Medulla oblongata (tissue), 1 donor: ENCODE measurements around the gene WHRN.
A peak's percentile ranks its signal among the peaks of the same experiment; 100 is the strongest.

ENCODE experiments used
- DNase-seq: peaks from one replicate; pipeline ENCODE4 v3.0.0-alpha.2; 2015; ENCODE audit errors: extremely low spot score

WHRN gene

DNA sequence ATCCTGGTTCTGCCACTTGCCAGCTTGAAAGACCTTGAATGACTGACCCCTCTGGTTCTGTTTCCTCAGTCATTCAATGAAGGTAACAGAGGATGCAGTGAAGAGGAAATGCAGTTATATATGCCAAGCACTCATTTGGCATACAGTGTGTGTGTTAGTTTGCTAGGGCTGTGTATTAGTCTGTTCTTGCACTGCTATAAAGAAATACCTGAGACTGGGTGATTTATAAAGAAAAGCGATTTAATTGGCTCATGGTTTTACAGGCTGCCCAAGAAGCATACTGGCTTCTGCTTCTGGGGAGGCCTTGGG, 8.6 kb upstream of the WHRN start:
- DNase-seq, result no peak

DNA sequence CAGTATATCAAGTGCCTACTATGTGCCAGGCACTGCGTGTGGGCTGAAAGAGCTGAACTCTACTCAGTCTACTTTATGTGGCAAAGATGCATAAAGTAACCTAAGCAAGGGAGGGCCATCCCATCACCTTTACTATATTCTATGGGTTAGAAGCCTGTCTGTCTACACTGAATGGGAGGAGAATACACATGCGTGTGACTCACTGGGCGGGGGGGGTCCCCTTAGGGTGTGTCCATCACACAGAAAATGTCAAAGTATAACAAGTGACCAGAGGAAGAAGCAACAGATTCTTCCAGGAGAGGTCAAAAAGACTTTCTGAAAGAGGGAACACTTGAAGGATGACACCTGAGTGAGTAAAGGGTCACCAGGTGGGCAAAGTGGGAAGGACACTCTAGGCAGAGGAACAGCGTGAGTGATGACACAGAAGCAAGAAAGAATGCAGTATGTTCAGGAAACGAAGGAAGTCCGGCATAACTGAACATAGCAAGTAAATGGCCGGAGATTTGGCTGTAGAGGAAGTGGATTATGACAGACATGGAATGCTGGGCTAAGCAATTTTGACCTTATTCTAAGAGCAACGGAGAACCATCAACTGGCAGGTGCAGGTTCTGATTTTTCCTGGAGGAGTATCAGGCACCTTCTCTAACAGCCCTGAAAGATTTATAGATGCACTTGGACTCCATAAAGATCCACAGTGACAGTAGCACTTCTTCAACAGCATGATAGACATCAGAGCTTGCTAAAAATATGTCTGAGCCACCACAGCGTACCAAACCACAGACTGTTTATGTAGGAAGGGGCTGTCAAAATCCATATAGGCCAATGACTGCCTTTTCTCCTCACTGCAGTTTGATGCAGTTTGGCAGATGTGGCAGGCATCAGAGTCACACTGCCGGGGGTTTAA, 8.0 kb upstream of the WHRN start:
- DNase-seq, result no peak

DNA sequence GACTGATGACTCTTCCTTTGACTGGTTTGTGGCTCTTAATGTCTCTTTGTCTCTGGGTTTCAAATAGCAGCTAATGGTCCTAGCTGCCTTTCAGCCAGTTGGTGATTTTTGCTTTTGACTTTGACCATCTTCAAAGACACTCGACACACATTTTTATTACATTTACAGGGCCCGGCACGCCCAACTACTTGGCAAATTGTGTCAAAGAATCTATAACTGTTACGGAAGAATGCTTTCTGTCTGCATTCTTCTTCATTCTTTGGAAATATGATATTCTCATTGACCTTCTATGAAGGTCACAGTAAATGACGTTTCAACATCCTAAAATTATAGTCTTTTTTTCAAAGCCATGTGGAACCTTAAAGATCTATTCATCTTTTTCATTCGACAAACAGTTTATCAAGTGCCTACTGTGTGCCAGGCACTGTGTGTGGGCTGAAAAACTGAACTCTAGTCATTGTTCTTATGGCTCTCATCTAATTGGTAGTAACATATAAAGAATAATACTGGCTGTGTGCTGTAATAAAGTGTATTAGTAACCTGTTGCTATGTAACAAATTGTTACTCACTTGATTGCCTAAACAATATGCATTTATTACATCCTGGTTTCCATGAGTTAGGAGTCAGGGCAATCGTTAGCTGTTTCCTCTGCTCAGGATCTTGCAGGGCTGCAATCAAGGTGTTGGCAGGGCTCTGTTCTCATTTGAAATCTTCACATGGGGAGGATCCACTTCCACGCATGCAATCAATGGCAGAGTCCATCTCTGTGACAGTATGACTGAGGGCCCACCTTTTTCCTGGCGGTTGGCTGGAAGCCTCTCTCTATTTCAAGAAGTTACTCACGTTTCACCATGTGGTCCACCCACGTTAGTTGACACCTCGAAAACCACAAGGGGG, 7.0 kb upstream of the WHRN start:
- DNase-seq, result no peak

DNA sequence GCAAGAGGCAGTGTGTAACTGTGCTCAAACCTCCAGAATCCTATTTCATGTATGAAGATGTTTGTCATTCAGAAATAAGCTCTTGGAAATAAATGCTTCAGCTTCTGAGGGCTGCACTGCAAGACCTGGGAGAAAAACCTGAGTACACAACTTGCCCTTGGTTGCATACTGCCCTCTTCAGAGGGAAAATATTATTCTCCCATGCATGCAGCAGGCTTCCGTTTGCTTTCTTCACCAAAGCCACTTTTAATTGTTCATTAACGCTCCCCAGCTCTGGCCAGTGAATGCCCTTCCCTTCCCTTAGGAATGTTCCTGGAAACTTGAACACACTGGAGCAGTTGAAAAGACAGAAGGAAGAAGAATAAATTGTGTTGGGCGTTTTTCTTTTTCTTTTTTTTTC, 2.5 kb upstream of the WHRN start:
- peak; percentile 74 for DNase-seq

DNA sequence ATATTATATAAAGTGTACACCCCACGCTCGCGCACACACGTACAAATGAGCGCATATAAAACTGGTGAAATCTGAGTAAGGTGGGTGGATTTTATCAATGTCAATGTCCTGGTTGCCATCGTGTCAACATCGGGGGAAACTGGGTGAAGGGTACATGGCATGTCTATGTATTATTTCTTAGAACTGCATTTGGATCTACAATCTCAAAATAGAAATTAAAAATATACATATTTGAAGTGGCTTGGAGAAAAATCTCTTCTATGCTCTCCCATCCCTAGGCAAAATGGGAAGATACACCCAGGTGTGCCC, 763 bp upstream of the WHRN start:
- no peak for DNase-seq

DNA sequence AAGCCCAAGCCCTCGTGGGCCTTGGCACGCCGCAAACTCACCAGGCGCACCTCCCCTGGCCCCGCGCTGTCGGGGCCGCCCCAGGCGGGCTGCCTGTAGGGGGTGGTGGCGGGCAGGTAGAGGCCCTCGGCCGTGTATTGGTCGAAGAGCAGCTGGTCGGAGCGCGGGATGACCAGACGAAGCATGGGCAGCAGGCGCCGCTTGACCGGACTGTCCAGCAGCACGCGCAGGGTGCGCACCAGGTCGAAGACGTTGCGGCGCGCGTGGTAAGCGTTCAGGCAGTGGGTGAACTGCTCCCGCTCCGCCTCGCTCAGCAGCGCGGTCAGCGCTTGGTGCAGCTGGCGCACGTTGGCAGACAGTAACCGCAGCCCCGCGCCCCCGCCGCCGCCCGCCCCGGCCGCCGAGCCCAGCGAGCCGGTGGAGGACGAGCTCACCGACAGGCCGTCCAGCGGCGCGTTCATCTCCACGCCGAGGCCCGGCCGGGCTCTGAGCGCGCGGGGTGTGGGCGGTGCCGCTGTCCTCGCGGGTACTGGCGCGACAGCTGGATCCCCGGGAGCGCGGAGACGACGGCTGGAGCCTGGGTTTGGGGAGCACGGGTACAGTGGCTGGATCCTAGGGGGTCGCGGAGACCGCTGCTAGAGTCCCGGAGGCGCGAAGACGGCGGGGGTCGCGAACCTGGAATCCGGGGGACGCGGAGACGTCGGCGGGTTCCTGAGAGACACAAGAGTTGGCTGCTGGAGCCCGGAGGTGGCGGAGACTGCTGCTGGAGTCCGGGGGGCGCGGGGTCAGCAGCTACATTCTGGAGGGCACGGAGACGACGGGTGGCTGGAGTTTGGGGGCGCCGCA, 709 bp downstream of the WHRN start:
- peak; percentile 43 for DNase-seq

DNA sequence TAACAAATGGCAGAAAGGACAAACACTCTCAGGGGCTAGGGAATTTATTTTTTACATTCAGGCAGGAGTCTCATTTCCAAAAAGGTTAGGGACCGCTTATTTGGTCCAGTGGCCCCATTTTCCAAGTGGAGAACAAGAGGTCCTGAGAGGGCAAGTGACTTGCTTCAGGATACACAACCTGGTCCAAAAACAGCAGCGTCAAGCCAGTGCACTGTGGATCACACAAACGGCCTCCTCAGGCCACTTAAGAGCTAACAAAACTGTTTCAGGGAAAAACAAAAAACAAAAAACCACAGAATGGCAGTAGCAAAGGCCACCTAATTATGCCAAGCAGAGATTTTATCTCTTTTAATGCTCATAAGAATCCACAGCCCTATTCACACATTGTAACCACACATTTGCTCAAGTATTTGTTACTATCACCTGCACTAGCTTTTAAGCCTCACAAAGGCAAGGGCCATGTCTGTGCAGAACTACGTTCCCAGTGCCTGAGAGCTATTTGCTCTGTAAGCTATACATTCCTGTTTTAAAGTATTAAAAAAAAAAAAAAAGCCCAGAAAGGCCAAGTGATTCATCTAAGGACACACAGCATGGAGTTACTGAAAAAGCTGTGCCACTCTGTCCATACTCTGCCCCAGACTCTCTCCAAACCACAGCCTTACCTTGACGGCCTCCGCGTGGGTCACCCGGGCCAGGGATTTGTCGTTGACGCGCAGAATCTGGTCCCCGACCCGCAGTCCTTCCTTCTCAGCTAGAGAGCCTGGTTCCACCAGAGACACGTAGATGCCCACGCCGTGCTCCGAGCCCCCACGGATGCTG, 1.5 kb downstream of the WHRN start:
- peak; percentile 54 for DNase-seq

DNA sequence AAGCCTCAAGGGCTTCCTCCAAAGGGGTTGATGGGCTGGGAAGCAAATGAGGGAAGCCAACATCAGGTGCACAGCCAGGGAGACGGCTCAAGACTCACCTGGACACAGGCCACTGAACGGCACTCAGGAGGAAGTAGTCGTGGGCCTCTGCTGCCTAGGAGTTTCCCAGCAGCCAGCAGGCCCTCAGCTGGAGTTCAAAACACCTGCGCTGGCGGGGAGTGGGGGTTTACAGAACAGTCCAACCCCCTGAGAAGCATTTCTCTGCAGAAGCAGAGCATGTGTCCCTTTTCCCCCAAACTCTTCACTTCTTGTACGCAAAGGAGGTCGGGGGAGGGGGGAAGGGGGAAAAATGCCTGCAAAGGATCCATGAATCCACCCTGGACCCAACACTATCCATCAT, 2.3 kb downstream of the WHRN start:
- DNase-seq, result peak; percentile 50

DNA sequence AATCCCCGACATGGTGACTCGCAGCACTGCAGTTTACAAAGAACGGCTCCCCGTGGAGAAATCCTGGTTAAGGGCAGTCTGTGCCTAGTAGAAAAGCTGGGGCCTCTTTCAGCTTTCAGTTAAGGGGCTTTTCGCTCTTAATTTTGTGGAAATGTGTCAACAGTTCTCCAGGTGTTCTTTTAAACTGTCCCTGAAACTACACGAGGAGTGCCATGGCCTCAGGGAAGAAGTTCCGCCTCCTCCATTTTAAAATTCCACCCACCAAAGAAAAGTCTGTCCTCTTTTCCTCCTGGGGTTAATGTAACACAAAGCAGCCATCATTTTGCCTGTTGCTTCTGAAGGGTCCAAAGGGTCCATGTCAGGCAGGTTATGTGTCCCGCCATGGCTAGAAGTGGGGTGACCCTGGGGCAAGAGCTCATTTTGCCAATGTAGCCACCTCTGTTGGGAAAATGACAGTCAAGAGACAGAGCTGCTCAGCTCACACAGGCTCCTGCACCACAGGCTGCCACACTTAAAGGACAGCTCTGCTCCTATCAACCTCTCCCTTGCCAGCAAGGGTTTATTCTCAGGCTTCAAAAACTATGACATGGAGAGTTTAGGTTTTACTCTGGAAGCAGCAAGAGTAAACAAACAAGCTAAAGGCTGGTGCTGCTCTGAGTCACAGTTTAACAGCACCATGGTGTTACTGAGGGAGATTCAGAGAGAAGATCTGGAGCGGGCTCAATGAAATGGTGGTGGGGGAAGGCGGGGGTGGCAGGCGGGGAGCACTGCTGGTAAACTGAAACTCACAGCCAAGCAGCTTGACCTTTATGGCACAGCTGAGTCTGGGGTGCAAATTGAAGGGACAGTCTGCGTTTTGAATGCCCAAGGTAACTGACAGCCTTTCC, 3.2 kb downstream of the WHRN start:
- peak; percentile 72 for DNase-seq

DNA sequence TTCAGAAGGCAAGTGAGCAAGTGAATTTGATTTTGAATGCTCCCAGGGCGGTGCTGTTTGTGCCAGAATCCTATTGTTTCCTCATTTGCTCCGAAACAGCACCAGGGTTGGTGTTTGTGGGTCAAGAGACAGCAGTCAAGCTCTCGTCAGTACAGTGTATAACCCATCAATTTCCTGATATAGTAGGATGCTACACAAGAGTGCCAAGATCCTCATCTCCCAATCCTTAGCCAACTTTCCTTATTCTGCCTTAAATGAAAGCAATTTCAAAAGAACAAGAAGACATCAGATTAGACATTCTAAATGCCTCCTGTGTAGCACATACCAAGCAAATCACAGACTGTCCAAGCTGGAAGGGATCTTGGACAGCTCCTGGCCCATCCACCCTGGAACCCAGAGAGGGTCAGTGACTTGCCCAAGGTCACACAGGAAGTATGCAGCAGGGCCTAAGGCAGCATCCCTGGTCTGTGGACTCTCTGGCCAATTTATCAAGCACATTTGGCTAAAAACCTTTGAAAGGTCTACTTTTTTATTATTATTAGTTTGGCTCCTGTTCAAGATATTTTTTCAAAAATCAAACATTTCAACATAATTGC, 4.5 kb downstream of the WHRN start:
- DNase-seq, result peak; percentile 63

DNA sequence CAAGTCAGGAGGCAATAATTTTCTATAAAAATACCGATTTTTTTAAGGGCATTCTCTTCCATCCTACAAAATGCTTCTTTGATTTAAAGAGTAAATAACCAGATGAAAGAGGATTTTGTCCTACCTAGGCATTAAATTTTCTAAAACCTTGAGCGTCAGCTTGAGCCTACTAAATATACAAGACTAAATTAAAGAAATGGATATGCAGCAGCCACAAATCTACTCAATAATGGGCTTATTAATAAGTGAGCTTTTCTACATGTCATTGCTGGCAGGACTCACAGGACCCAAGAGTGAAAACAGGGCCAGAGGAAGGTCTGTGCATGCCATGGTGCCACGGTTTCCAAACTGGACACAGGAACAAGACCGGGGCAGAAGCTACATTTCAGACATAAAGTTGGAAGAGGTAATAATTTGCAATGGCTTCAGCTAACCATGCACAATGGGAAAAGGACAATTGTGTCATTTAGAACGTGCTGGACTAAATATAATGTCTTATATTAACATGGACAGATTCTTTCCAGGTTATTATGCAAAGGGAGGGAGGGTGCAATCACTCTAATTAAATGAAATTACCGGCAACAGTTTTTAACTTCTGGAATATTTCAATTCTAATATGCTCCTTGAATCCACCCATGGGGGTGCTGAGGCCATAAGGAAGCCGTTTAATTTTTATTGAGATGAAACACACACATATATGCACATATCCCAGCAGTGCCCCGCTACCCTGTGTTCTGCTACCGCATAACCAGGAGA, 5.2 kb downstream of the WHRN start:
- peak; percentile 51 for DNase-seq

DNA sequence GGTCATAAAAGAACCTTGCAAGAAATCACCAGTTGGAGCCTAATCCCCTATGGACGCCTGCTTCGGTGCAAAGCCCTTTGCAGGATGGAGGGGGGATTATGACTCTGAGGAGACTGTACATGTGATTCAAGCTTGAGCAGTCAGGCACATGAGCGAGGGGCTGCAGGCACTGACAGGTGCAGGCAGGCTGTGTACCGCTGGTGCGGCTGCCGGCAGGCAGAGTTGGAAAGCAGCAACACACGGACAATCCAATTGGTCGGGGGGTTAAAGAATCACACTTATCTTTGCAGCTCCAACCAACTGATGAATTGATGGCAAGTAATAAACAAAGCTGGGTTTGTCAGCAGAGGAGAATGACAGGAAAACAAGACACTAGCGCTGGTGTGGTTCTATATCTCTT, 5.7 kb downstream of the WHRN start:
- peak; percentile 73 for DNase-seq

DNA sequence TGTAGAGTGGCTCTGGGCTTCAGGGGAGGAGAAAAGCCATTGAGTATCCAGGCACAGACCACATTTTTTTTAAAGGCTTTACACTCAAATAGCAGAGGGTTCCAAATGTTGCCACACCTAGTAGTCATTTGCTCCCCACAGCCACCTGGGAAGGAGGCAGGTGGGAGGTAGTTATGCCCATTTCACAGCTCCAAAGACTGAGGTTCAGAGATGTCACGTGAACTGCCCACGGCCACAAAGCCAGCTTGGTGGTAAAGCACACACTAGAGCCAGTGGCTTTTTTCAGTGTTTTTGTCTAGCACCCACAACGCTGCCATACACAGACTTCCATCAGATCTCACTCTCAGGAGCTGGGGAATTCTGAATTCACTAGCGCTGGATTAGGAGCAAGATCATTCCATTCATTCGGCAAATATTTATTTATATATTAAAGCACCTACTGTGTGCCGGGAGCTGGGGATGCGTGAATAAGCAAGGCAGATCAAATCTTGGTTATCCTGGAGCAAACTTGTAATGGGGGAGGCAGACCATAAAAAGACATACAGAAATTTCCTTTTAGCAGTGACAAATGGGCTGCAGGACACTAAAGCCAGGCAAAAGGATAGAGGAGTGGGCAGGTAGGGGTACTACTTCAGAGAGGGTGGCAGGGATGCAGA, 7.4 kb downstream of the WHRN start:
- no peak for DNase-seq

DNA sequence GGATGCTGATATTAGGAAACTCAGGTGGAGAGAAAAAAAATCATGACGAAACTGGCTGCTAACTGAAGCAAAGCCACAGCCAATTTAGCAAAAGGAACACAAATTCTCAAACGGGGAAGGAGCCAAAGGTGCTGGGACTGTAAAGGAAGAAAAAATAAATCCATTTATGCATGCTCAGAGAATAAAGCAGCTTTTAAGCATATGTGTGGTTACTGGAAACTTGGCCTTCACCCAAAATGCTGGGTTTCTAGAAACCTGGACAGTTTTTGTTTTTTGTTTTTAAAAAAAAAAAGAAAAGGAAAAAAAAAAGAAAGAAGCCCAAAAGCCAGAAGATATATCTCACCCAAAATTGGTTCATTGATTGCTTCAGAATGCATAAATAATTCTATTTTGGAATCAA, 8.0 kb downstream of the WHRN start:
- peak; percentile 30 for DNase-seq

DNA sequence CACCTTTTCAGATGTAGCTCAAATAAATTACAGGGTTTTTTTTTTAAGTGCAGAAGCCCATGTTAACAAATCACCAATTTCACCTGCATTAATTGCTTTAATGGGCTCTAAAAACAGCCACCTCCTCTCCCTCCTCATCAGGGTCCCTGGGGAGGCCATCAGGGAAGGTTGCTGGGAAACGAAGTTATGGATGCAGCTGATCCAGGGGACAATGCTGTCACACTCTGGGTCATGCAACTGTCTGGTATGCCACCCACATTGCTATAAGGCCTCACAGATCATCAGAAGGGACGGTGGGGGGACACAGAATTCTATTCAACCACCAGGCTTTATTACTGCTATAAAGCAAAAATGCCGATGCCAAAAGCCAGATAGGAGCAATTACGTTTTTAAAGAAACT, 9.3 kb downstream of the WHRN start:
- DNase-seq, result no peak

DNA sequence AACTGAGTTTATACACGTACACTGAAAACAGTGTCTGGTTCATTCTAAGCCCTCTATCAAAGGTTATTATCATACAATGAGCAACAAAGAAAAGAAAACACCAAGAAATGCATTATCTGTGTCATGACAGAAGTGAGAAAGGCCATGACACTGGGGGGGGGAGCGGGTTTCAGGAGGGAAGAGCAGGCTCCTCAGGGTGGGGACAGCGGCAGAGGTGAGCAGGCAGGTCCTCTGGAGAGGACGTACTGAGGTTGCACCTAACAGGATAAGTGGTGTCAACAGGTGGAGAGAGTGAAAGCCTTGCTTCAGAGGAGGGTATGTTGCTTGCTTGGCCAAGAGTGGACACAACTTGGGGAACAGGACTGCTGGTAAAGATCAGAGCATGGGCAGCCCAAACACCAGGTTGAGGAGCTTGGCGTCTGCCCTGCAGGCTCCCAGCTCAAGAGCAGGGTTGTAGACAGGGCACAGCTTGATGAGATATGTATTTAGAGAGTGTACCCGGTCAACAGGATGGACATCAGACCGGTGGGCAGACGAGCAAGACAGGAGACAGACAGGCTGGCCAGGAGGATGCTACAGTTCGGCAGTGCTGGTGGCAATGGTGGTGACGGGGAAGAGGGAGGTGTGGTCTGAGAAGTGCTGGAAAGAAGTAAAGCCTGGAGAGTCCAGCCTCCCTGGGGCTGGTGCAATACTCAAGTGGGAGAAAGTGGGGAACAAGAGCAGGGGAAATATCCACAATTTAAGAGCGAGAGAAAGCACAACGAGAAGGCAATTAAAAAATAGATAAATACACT, 10.3 kb downstream of the WHRN start:
- no peak for DNase-seq

DNA sequence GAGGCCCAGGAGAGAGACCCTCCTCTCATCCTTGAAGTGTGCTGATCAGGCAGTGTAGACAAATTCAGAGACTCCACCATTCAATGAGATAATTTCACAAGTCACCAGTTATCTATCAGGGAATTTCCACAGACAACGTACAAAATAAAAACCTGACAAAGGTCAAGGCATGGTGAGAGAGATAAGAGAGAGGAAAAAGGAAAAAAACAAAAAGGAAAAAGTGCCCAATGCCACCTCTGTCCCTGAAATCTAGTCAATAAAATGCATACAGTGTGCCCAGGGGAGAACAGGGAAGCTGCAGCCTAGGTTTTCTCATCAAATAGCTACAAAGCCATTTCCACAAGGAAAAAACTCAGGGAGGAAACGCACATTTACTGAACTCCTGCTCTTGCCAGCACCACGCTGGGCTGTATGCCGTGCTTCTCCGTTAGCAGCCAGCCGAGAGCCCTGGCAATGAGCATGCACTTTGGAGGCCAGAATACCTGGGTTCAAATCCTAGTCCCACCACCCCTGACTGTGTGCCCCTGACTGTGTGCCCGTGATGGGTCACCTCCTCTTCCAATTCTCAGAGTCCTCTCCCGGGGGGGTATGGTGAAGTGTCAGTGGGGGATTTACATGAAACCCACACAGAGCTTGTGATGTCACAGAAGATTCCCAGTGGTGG, 11.6 kb downstream of the WHRN start:
- no peak for DNase-seq
